GM12878 (cell line): Measurements from ENCODE around the gene EP300. TPM values are rescaled to one million over a fixed set of nuclear protein-coding genes. Genes with fewer than 3 reads are reported as not detected.

Experiments
- ATAC-seq: fragments of 200-7000 bp; cut with Tn5 transposase; 3 replicates; pipeline ENCODE4 v1.9.1; 2020; ENCODE audit warnings: mild to moderate bottlenecking, moderate library complexity
- BruUV-seq: library from RNA; stranded (reverse); fragments of 400-500 nt; replicated peaks from 2 replicates; lab custom pipeline; 2021; lab: Mats Ljungman, UMichigan
- CTCF ChIA-PET: fragments of 300-600 bp; sonication (Branson Sonifier 250); formaldehyde crosslinking; extraction: SDS; loops from one replicate; lab custom pipeline; 2021; ENCODE audit warnings: inconsistent platforms; lab: Yijun Ruan, JAX
- POLR2A ChIA-PET: fragments of 350-600 bp; formaldehyde crosslinking; extraction: SDS; loops from one replicate; lab custom pipeline; 2021; ENCODE audit warnings: inconsistent platforms; lab: Charles Lee
- RAD21 ChIA-PET: fragments of 300-600 bp; sonication (Branson Sonifier 250); formaldehyde crosslinking; loops from one replicate; lab custom pipeline; 2023; ENCODE audit warnings: antibody characterized with exemption; ENCODE audit not compliant: unreplicated experiment; lab: Charles Lee
- SMC1A ChIA-PET: fragments of 300-600 bp; sonication (Branson Sonifier 250); formaldehyde crosslinking; loops from one replicate; lab custom pipeline; 2023; ENCODE audit not compliant: unreplicated experiment, uncharacterized antibody; lab: Charles Lee
- DNase-seq: peaks from one replicate; pipeline ENCODE4 v3.0.0-alpha.2; 2011; ENCODE audit warnings: low read depth, low spot score
- FAIRE-seq: peaks from 3 replicates; lab custom pipeline; 2011; peaks lifted over from hg19 to GRCh38; lab: Jason Lieb, UNC
- H2AFZ ChIP-seq: 2 replicates; pipeline ENCODE4 v1.6.0; 2011; ENCODE audit warnings: low read depth, low read length, control low read depth; ENCODE audit not compliant: control insufficient read depth
- H3K27ac ChIP-seq: 2 replicates; pipeline ENCODE4 v1.5.1; 2011; ENCODE audit warnings: control low read depth; ENCODE audit not compliant: control insufficient read depth, insufficient read depth
- H3K27me3 ChIP-seq, 2 experiments: replicated peaks in 1 of 2; 2 replicates each; pipeline versions ENCODE4 v1.6.0 to v1.6.1; 2011; ENCODE audit warnings: low read length in 1 of 2; ENCODE audit not compliant: control insufficient read depth in 2 of 2, insufficient read depth in 2 of 2
- H3K36me3 ChIP-seq, 2 experiments: 2 replicates each; pipeline ENCODE4 v1.5.1; 2011; ENCODE audit warnings: low read length in 1 of 2; ENCODE audit not compliant: control insufficient read depth in 2 of 2, insufficient read depth in 2 of 2
- H3K4me1 ChIP-seq: 2 replicates; pipeline ENCODE4 v1.6.1; 2011; ENCODE audit warnings: mild to moderate bottlenecking, low read length, moderate library complexity, mixed read lengths; ENCODE audit not compliant: control insufficient read depth, insufficient read depth
- H3K4me2 ChIP-seq: 2 replicates; pipeline ENCODE4 v1.6.0; 2011; ENCODE audit warnings: control low read depth; ENCODE audit not compliant: control insufficient read depth, insufficient read depth
- H3K4me3 ChIP-seq: fragments of 200-600 bp; sonication (generic); 2 replicates; pipeline ENCODE4 v1.5.1; 2016
- H3K79me2 ChIP-seq: 2 replicates; pipeline ENCODE4 v1.6.0; 2011; ENCODE audit warnings: low read length; ENCODE audit not compliant: control insufficient read depth, insufficient read depth
- H3K9ac ChIP-seq: 2 replicates; pipeline ENCODE4 v1.8.0; 2011; ENCODE audit warnings: low read length, control low read depth, mixed read lengths; ENCODE audit not compliant: control insufficient read depth, insufficient read depth
- H3K9me3 ChIP-seq: replicated peaks from 3 replicates; pipeline ENCODE4 v1.5.1; 2011; ENCODE audit warnings: mild to moderate bottlenecking, low read length; ENCODE audit not compliant: control insufficient read depth, insufficient read depth
- H4K20me1 ChIP-seq: 2 replicates; pipeline ENCODE4 v1.6.0; 2011; ENCODE audit not compliant: control insufficient read depth, insufficient read depth
- CBX5 ChIP-seq: sonication (generic); IDR thresholded peaks from 2 replicates; pipeline ENCODE4 v1.6.1; 2016; ENCODE audit warnings: low read depth, moderate library complexity, mild to moderate bottlenecking, inconsistent platforms
- JUNB ChIP-seq: IDR thresholded peaks from 2 replicates; pipeline ENCODE4 v1.6.1; 2016; ENCODE audit warnings: antibody characterized with exemption, mild to moderate bottlenecking
- POU2F2 ChIP-seq: IDR thresholded peaks from 3 replicates; pipeline ENCODE4 v1.6.1; 2011; ENCODE audit warnings: low read depth, mild to moderate bottlenecking, low read length, borderline replicate concordance
- WGBS: methylation state at CpG from one replicate; pipeline ENCODE4 v1.1.6; 2016; ENCODE audit warnings: low lambda C conversion rate; ENCODE audit not compliant: insufficient replicate concordance, insufficient coverage; ENCODE audit errors: missing lambda C conversion rate; 5-methylcytosine and 5-hydroxymethylcytosine counted together
- in situ Hi-C: fragments of 300-500 bp; cut with MboI; formaldehyde crosslinking; loops from 9 replicates; pipeline ENCODE4 v1.14.3; 2018; ENCODE audit warnings: mixed read lengths
- intact Hi-C: fragments of 100-400 bp; cut with micrococcal nuclease; formaldehyde crosslinking; loops from one replicate; pipeline ENCODE4 v1.14.2; 2022; ENCODE audit not compliant: unreplicated experiment
- polyA plus RNA-seq, 11 experiments: library from polyadenylated mRNA; depleted of rRNA in 4 of 11; unstranded in 6 of 11; stranded (reverse) in 5 of 11; fragments of >200 nt; fragmentation: Nextera tagmentation in 4 of 11; fragmentation: Illumina TruSeq in 1 of 11; extraction: Ambion mirVana in 4 of 11; extraction: Trizol in 1 of 11; gene quantifications; 1 replicate in 1 of 11; 2 replicates in 10 of 11; pipeline versions ENCODE4 v1.2.1 to v1.2.3, GENCODE V29; 2011 to 2016; ENCODE audit warnings: inconsistent platforms in 2 of 11, missing spikeins in 2 of 11, low read depth in 1 of 11
- total RNA-seq, 4 experiments: library from RNA; depleted of rRNA in 3 of 4; stranded (reverse); fragments of >200 nt in 3 of 4; fragmentation: Illumina TruSeq in 1 of 4; extraction: Trizol in 1 of 4; gene quantifications; 2 replicates each; pipeline versions ENCODE4 v1.2.1 to v1.2.3, GENCODE V29; 2013 to 2021
- TF ChIP-seq, protein P1 (sequence below): fragments of 150-350 bp; IDR thresholded peaks from 2 replicates; pipeline ENCODE4 v1.6.1; 2016; ENCODE audit warnings: low read depth, low read length

Gene EP300
- total and polyA plus RNA-seq, 10 of the 15 experiments (the other 5 are each of a cell fraction or from before 2014, with no cell fraction given): 5.5 to 48.5 (median 23.6) TPM

DNA sequence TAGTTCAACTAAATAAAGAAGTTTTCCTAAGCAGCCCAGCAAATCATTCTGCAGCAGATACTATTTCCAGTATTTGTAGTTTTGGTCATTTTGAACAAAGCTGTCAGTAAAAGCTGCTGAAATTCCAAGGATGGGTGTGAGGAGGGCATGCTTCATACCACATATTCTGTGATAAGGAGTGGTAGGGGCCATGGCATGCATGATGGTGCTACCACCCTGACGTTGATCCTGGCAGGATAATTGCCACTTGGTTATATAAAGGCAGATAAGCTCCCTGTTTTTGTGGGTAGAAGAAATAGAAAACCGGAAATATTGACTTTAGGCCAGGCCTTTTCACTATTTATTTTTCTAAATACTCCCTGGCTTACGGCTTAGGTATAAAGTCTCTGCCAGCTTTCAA lies 79.6 kb downstream of the EP300 start:
- TF ChIP-seq, protein P1, sequence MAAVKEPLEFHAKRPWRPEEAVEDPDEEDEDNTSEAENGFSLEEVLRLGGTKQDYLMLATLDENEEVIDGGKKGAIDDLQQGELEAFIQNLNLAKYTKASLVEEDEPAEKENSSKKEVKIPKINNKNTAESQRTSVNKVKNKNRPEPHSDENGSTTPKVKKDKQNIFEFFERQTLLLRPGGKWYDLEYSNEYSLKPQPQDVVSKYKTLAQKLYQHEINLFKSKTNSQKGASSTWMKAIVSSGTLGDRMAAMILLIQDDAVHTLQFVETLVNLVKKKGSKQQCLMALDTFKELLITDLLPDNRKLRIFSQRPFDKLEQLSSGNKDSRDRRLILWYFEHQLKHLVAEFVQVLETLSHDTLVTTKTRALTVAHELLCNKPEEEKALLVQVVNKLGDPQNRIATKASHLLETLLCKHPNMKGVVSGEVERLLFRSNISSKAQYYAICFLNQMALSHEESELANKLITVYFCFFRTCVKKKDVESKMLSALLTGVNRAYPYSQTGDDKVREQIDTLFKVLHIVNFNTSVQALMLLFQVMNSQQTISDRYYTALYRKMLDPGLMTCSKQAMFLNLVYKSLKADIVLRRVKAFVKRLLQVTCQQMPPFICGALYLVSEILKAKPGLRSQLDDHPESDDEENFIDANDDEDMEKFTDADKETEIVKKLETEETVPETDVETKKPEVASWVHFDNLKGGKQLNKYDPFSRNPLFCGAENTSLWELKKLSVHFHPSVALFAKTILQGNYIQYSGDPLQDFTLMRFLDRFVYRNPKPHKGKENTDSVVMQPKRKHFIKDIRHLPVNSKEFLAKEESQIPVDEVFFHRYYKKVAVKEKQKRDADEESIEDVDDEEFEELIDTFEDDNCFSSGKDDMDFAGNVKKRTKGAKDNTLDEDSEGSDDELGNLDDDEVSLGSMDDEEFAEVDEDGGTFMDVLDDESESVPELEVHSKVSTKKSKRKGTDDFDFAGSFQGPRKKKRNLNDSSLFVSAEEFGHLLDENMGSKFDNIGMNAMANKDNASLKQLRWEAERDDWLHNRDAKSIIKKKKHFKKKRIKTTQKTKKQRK: no peak
- TF ChIP-seq POU2F2 (no peak), CBX5 (no peak), JUNB (no peak)
- no peak for ATAC-seq
- no peak for FAIRE-seq
- no peak overlapping the region for H3K4me2 ChIP-seq
- H3K4me1 ChIP-seq: no peaks in the 10 kb centered on the region
- H2AFZ ChIP-seq: no peak overlapping the region
- CTCF ChIA-PET: interaction anchor here (0.6 to 2.8 kb wide), 3 partner anchors 13 to 249 kb away, joined by 3 to 15 read pairs (median 3); no protein-coding TSS in a partner anchor
- no peaks in the 10 kb centered on the region for H4K20me1 ChIP-seq
- no peak overlapping the region for H3K4me3 ChIP-seq
- no peak overlapping the region for H3K9ac ChIP-seq
- 98% methylated on average over 3 of the region's 3 CpGs for WGBS
- in situ Hi-C loops (no loop called here), intact Hi-C loops (no loop called here)
- RAD21 ChIA-PET: no interaction called here
- POLR2A ChIA-PET: interaction anchor here (0.6 kb wide), 1 partner anchor 243 kb away, joined by 4 read pairs; no protein-coding TSS in a partner anchor
- DNase-seq: no peak
- H3K27me3 ChIP-seq: no peaks in the 10 kb centered on the region
- peaks cover 27 to 50% of the 10 kb centered on the region in 2 experiments for H3K36me3 ChIP-seq
- no TSS peak for BruUV-seq
- H3K79me2 ChIP-seq: no peaks in the 10 kb centered on the region
- H3K9me3 ChIP-seq: no peaks in the 10 kb centered on the region
- no peak overlapping the region for H3K27ac ChIP-seq
- SMC1A ChIA-PET: interaction anchor here (1.7 kb wide), 1 partner anchor 249 kb away, joined by 9 read pairs; no protein-coding TSS in a partner anchor
